ENCODE measurements around the gene THBD. TPM values are rescaled to one million over a fixed set of nuclear protein-coding genes. Genes with fewer than 3 reads are reported as not detected.

The THBD gene
- total RNA-seq, 2 experiments from 2014 or later, result not detected

DNA sequence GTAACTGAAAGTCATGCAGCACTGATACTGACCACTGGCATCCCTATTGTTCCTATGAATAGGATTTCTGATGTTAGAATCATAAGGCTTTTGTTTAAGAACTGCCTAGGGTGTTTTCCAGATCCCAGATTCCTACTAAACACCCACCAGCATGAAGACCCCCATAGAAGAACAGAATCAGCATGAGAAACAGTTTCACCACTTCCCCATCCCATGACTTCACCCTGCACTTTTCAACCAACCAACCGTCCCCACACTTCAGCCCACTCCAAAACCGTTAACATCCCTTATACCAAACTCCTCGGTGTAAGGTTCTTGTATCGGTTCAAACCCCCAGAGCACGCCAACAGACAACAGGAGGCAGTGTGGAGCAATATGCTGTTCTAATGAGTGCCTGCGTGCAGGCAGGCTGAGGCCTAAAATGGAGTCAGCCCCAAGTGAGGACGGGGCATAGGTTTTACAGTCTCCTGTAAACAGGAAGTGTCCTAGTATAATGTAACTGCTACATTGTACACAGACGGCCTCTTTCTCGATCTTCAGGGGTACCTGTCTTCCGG, 25.8 kb downstream of the THBD start:
- intact Hi-C loops (cut with micrococcal nuclease), result no loop called here
- no peak for DNase-seq
- Mint-ChIP-seq H3K9me3 (no peaks in the 10 kb centered on the region), H3K27ac (no peak overlapping the region), H3K4me1 (ENCODE audit: low read depth) (no peaks in the 10 kb centered on the region), H3K27me3 (no peaks in the 10 kb centered on the region), H3K36me3 (no peaks in the 10 kb centered on the region), H3K4me3 (no peak overlapping the region)
- CTCF ChIA-PET, result no interaction called here
- POLR2A ChIA-PET, result no interaction called here

DNA sequence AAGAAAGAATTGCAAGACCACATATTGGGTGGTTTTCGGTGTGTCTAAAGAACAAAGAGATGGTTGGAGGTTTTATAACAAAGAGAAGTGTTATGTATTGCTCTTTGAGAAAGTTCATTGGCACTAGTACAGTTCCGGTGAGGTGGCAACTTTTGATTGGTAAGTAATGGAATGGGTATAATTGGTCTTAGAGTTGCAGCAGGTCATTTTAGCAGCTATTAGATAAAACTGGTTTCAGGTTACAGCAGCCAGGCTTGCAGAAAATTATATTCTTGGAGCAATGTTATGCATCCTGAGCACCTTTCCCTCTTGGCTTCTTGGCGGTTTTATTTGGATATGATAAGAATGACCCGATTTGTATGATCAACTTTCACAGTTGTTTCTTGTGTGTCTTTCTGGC, 26.6 kb downstream of the THBD start:
- H3K4me3 Mint-ChIP-seq, result no peak overlapping the region
- H3K9me3 Mint-ChIP-seq, result no peaks in the 10 kb centered on the region
- no peaks in the 10 kb centered on the region for H3K27me3 Mint-ChIP-seq
- H3K4me1 Mint-ChIP-seq (ENCODE audit: low read depth), result no peaks in the 10 kb centered on the region
- H3K36me3 Mint-ChIP-seq, result no peaks in the 10 kb centered on the region
- ChIA-PET CTCF (no interaction called here), POLR2A (no interaction called here)
- no peak overlapping the region for H3K27ac Mint-ChIP-seq
- intact Hi-C loops (cut with micrococcal nuclease), result no loop called here
- DNase-seq, result no peak

DNA sequence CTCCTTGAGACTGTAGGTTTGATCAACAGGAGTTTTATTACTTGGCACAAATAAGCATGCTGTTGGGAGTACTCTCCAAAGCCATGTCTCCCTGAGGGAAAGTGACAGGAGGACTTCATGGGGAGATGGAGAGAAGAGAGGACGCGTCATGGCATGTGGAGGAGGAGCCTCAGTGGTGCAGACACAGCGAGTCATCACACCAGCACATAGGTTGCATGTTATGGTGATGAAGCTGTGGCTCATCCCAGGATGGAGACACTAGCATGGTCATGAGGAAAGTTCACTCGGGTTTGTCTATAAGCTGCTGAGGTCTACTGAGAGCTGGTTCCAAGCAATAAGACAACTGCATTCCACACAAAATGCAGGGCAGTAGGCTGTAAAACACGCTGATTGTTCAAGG, 27.5 kb downstream of the THBD start:
- no peak for DNase-seq
- no peaks in the 10 kb centered on the region for H3K4me1 Mint-ChIP-seq (ENCODE audit: low read depth)
- intact Hi-C loops (cut with micrococcal nuclease), result no loop called here
- H3K27me3 Mint-ChIP-seq, result no peaks in the 10 kb centered on the region
- H3K4me3 Mint-ChIP-seq, result no peak overlapping the region
- ChIA-PET CTCF (no interaction called here), POLR2A (no interaction called here)
- no peak overlapping the region for H3K27ac Mint-ChIP-seq
- H3K36me3 Mint-ChIP-seq, result no peaks in the 10 kb centered on the region
- H3K9me3 Mint-ChIP-seq, result no peaks in the 10 kb centered on the region

DNA sequence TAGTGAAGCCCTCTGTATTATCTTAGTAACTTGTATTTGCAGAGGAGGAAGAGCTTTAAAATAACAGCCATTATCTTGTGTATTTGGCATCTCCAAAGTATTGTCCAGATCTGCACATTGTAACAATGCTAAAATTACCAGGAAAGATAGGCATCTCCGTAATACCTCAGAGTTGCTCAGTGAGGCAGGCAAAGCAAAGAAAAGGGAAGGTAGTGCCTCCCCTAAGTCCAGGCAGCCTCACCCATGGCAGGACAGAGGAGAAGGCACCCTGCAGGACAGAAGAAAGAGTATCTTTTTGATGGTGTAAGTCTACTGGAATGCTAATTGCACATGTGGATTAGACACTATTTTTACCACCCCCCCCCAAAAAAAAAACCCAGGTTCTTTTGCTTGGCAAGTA, 27.9 kb downstream of the THBD start:
- CTCF ChIA-PET, result no interaction called here
- Mint-ChIP-seq H3K4me1 (ENCODE audit: low read depth) (no peaks in the 10 kb centered on the region), H3K4me3 (no peak overlapping the region), H3K36me3 (no peaks in the 10 kb centered on the region), H3K27ac (no peak overlapping the region), H3K27me3 (no peaks in the 10 kb centered on the region), H3K9me3 (no peaks in the 10 kb centered on the region)
- POLR2A ChIA-PET, result no interaction called here
- DNase-seq, result no peak
- intact Hi-C loops (cut with micrococcal nuclease), result no loop called here

DNA sequence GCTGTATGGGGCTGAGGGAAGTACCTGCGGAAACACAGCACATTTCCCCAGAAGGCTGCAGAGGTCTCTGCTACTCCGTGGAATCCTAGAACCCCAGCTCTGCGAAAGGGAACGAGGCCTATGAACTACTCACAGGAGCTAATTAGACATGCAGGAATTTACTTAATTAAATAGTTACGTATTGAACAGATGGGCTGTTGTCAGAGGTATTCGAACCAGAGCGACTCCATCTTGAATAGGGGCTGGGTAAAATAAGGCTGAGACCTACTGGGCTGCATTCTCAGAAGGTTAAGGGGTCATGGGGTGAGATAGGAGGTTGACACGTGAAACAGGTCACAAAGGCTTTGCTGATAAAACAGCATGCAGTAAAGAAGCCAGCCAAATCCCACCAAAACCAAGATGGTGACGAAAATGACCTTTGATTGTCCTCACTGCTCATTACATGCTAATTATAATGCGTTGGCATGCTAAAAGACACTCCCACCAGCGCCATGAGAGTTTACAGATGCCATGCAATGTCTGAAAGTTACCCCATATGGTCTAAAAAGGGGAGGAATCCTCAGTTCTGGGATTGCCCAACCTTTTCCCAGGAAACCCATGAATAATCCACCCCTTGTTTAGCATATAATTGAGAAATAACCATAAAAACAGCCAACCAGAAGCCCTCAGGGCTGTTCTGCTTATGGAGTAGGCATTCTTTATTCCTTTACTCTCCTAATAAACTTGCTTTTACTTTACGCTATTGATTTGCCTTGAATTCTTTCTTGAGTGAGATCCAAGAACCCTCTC, 29.0 kb downstream of the THBD start:
- no peaks in the 10 kb centered on the region for H3K4me1 Mint-ChIP-seq (ENCODE audit: low read depth)
- DNase-seq, result no peak
- H3K27me3 Mint-ChIP-seq, result no peaks in the 10 kb centered on the region
- intact Hi-C loops (cut with micrococcal nuclease), result no loop called here
- H3K4me3 Mint-ChIP-seq, result no peak overlapping the region
- H3K9me3 Mint-ChIP-seq, result no peaks in the 10 kb centered on the region
- no peaks in the 10 kb centered on the region for H3K36me3 Mint-ChIP-seq
- CTCF ChIA-PET, result no interaction called here
- POLR2A ChIA-PET, result no interaction called here
- no peak overlapping the region for H3K27ac Mint-ChIP-seq

DNA sequence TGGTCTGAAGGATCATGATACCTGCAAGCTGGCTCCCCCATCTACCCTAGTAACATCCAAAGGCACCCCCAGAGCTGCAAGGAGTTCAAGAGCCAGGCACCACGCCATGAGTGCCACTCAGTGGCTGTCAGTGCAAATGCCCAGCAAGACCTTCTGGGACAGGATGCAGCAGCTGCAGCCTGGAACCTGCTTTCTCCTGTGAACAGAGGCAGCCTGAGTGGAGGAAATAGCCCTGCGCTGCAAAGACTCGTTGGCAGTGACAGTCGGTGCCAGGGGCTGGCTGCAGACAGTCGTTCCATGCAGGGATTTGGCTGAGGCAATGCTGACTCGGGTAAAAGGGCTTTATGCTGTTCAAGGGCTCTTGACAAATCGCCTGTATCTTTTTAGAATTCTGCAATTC, 30.1 kb downstream of the THBD start:
- no peak for DNase-seq
- Mint-ChIP-seq H3K4me3 (no peak overlapping the region), H3K36me3 (no peaks in the 10 kb centered on the region), H3K4me1 (ENCODE audit: low read depth) (no peaks in the 10 kb centered on the region), H3K27me3 (no peaks in the 10 kb centered on the region), H3K27ac (no peak overlapping the region), H3K9me3 (no peaks in the 10 kb centered on the region)
- ChIA-PET CTCF (no interaction called here), POLR2A (no interaction called here)
- intact Hi-C loops (cut with micrococcal nuclease), result no loop called here

DNA sequence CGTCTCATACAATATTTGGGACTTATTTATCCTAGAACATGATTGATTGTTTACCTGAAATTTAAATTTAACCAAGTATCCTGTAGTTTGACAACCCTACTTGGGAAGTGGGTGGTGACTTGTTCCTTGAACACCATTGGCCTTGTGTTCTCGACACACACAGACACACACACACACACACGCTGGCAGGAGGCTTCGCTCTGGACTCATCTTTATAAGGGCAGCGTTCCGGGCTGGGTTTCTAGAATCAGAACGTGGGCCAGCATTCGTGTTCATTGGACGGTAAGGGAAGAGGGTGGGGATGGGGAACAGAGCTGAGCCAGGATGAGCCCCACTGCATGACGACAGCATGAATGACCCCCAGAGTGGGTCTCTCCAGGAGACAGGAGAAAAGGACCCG, 30.5 kb downstream of the THBD start:
- POLR2A ChIA-PET, result no interaction called here
- H3K9me3 Mint-ChIP-seq, result no peaks in the 10 kb centered on the region
- H3K4me1 Mint-ChIP-seq (ENCODE audit: low read depth), result no peaks in the 10 kb centered on the region
- CTCF ChIA-PET, result no interaction called here
- no peaks in the 10 kb centered on the region for H3K36me3 Mint-ChIP-seq
- no peak for DNase-seq
- H3K4me3 Mint-ChIP-seq, result no peak overlapping the region
- no peak overlapping the region for H3K27ac Mint-ChIP-seq
- H3K27me3 Mint-ChIP-seq, result no peaks in the 10 kb centered on the region
- intact Hi-C loops (cut with micrococcal nuclease), result no loop called here

DNA sequence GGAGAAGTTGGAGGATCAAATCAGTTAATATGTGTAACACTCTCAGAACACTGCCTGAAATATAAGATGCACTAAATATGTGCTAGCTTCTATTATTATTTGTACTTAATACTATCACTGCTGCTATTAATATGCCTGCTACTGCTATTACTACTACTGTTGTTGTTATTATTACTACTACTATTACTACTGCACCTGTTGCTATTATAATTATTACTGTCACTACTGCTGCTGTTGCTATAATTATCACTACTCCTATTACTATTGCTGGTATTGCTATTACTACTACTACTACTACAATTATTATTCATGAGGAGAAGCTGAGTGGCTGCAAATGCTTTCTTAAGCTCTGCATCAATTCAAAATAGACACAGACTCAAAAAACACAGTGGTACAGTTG, 31.0 kb downstream of the THBD start:
- Mint-ChIP-seq H3K9me3 (no peaks in the 10 kb centered on the region), H3K36me3 (no peaks in the 10 kb centered on the region), H3K27ac (no peak overlapping the region), H3K4me3 (no peak overlapping the region), H3K4me1 (ENCODE audit: low read depth) (no peaks in the 10 kb centered on the region), H3K27me3 (no peaks in the 10 kb centered on the region)
- POLR2A ChIA-PET, result no interaction called here
- CTCF ChIA-PET, result no interaction called here
- no peak for DNase-seq
- intact Hi-C loops (cut with micrococcal nuclease), result no loop called here

DNA sequence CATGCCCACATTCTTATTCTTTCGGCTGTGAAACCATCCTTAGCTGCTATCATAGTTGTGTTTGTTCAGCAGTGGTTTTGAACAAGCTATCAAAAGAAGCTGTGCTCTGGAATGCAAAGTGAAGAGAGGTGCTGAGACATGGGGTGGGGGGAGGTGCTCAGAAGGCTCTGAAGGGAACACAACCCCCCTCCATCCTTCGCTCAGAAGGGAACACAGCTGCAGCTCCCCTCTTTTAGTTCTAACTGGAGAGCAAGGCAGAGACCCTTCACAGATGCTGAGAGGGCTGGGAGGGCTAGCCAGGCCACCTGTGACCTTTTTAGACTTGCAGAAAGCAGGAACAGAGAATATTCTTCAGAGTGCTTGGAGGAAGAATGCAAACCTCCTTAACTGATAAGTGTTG, 32.0 kb downstream of the THBD start:
- H3K9me3 Mint-ChIP-seq, result no peaks in the 10 kb centered on the region
- H3K4me3 Mint-ChIP-seq, result no peak overlapping the region
- ChIA-PET POLR2A (no interaction called here), CTCF (no interaction called here)
- H3K27me3 Mint-ChIP-seq, result no peaks in the 10 kb centered on the region
- no peak for DNase-seq
- no peaks in the 10 kb centered on the region for H3K4me1 Mint-ChIP-seq (ENCODE audit: low read depth)
- intact Hi-C loops (cut with micrococcal nuclease), result no loop called here
- H3K27ac Mint-ChIP-seq, result no peak overlapping the region
- no peaks in the 10 kb centered on the region for H3K36me3 Mint-ChIP-seq

DNA sequence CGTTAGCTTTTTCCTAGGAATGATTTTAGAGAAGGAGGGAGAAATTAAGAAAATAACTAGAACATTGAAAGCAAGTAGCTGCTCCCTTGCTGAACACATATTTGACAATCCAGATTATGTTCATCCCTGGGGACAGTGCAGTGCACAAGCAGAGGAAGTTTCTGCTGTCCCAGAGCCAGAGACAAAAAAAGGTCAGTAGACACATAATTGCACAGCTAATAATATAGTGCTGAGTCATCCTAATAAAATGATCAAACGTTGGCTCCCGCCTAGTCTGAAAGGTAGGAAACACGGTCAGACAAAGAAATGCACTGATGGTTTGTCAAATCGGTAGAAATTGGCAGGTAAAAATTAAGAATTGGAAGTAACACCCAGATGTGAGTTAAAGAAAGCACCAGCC, 36.0 kb downstream of the THBD start:
- Mint-ChIP-seq H3K36me3 (no peaks in the 10 kb centered on the region), H3K4me3 (no peak overlapping the region), H3K27ac (no peak overlapping the region), H3K9me3 (no peaks in the 10 kb centered on the region), H3K4me1 (ENCODE audit: low read depth) (no peaks in the 10 kb centered on the region), H3K27me3 (no peaks in the 10 kb centered on the region)
- no peak for DNase-seq
- intact Hi-C loops (cut with micrococcal nuclease), result no loop called here
- CTCF ChIA-PET, result interaction anchor here (0.6 kb wide), 1 partner anchor 163 kb away, joined by 3 read pairs; no protein-coding TSS in a partner anchor
- POLR2A ChIA-PET, result no interaction called here

DNA sequence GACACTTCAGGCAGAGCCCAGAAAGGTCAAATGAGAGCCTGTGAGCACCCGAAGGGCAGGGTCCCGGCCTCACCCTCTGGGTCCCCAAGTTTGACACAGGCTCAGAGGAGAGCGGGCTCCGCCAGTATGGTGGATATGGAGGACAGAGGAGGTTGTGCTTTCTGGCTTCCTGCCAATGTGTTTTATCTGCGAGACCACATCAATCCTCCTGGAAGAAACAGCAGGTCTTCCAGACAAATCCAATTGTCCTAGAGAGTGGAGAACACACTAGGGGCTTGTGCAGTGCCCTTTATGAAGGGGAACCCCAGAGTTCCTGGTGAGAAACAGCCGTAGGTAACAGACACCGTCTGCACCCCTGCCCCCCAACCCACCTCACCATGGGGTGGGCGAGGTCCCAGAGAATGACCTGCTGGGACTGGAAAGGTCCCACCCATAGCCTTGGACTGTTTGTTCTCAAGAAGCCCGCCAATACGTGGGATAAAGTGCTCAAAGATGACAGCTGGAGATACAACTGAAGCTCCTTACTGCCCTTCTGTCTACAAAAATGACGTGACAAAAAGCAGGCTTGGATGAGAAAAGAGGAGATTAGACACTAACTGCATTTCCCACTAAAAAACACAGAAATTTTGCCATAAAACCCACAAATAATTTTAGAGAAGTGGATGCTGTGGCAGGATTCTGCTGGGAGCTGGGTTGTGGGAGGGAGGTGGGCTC, 38.3 kb downstream of the THBD start:
- intact Hi-C loops (cut with micrococcal nuclease), result no loop called here
- H3K27ac Mint-ChIP-seq, result no peak overlapping the region
- no peak overlapping the region for H3K4me3 Mint-ChIP-seq
- H3K9me3 Mint-ChIP-seq, result no peaks in the 10 kb centered on the region
- H3K27me3 Mint-ChIP-seq, result no peaks in the 10 kb centered on the region
- DNase-seq, result no peak
- no peaks in the 10 kb centered on the region for H3K36me3 Mint-ChIP-seq
- CTCF ChIA-PET, result no interaction called here
- POLR2A ChIA-PET, result no interaction called here
- no peaks in the 10 kb centered on the region for H3K4me1 Mint-ChIP-seq (ENCODE audit: low read depth)

DNA sequence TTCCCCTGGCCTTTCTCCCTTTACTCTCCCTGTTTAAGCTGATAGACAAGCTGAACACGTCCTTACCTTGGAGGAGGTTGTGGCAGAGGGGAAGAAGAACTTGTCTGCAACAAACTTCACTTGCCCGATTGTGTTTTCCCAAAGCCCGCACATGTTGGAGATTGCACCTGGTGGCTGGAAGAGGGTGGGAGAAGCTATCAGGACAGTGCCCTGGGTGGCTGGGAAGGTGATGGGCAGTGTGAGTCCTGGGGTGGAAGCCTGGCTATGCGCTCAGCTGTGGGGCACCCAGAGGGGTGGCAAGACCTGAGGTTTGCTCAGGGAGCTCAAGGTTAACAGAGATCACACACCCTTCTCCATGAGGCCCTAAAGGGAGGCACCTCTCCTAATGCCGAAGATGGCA, 39.4 kb downstream of the THBD start:
- CTCF ChIA-PET, result no interaction called here
- intact Hi-C loops (cut with micrococcal nuclease), result no loop called here

DNA sequence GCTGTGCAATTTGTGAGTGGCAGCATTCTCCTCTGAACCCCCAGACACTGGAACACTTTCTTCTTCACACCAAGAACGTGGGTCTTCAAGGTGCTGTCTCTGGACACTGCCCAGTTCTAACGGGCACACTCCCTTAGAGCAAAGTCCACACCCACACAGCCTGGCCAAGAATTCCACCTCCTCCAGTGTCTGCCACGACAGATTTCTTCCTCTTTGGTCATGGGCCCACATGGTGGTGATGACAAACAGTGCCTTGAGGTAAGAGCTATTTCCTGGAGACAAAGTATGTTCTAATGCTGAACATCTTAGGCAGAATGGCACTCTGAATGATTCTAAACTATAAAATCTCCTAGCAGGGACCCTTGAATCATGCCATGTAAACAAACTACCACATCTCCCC, 39.8 kb downstream of the THBD start:
- CTCF ChIA-PET, result no interaction called here
- no peak for DNase-seq
- POLR2A ChIA-PET, result no interaction called here
- intact Hi-C loops (cut with micrococcal nuclease), result no loop called here
- H3K4me3 Mint-ChIP-seq, result no peak overlapping the region
- H3K4me1 Mint-ChIP-seq (ENCODE audit: low read depth), result no peaks in the 10 kb centered on the region
- no peak overlapping the region for H3K27ac Mint-ChIP-seq
- H3K36me3 Mint-ChIP-seq, result no peaks in the 10 kb centered on the region
- H3K9me3 Mint-ChIP-seq, result no peaks in the 10 kb centered on the region
- H3K27me3 Mint-ChIP-seq, result no peaks in the 10 kb centered on the region

More for the DNA sequence above, 39.4 kb downstream of the THBD start:
- Mint-ChIP-seq H3K9me3 (no peaks in the 10 kb centered on the region), H3K27ac (no peak overlapping the region), H3K4me1 (ENCODE audit: low read depth) (no peaks in the 10 kb centered on the region), H3K36me3 (no peaks in the 10 kb centered on the region), H3K27me3 (no peaks in the 10 kb centered on the region), H3K4me3 (no peak overlapping the region)
- no peak for DNase-seq
- POLR2A ChIA-PET, result no interaction called here

Data from activated CD4-positive, alpha-beta memory T cell treated with anti-CD3 and anti-CD28 coated beads for 36 hours (primary cell).